ENCODE data around the gene TAF6.

Gene TAF6

DNA sequence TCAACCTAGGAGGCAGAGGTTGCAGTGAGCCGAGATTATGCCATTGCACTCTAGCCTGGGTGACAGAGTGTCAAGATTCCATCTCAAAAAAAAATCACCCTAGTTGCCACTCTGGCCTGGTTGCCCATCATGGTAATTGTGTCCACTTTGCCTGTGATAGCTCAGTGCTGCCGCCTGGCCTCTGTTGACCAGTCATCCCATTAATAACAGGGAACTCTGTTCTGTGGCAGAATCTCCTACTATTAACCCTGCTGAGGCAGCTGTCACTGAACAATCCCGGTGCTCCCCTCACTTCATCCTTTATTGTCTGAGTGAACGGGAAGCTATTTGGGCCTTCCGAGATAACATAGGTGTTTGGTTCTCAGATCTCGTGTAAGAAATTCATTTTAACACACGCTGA lies 52.2 kb downstream of the TAF6 start:
- H3K27ac ChIP-seq (ENCODE audit: poor library complexity, severe bottlenecking), result no peak overlapping the region
- DNase-seq (ENCODE audit: low spot score) (no peak), ATAC-seq (ENCODE audit: low read depth) (peak; percentile 21; the same call in 1 of the 3 replicates)
- H3K4me1 ChIP-seq (ENCODE audit: insufficient read depth, poor library complexity, severe bottlenecking), result no peaks in the 10 kb centered on the region
- H3K9me3 ChIP-seq (ENCODE audit: severe bottlenecking), result peaks cover 18% of the 10 kb centered on the region
- no peak overlapping the region for H3K4me3 ChIP-seq (ENCODE audit: severe bottlenecking)
- TF ChIP-seq, protein P1, sequence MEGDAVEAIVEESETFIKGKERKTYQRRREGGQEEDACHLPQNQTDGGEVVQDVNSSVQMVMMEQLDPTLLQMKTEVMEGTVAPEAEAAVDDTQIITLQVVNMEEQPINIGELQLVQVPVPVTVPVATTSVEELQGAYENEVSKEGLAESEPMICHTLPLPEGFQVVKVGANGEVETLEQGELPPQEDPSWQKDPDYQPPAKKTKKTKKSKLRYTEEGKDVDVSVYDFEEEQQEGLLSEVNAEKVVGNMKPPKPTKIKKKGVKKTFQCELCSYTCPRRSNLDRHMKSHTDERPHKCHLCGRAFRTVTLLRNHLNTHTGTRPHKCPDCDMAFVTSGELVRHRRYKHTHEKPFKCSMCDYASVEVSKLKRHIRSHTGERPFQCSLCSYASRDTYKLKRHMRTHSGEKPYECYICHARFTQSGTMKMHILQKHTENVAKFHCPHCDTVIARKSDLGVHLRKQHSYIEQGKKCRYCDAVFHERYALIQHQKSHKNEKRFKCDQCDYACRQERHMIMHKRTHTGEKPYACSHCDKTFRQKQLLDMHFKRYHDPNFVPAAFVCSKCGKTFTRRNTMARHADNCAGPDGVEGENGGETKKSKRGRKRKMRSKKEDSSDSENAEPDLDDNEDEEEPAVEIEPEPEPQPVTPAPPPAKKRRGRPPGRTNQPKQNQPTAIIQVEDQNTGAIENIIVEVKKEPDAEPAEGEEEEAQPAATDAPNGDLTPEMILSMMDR (IDR thresholded peaks at IDR 0.05; ENCODE audit: poor library complexity, severe bottlenecking), result no peak
- no peaks in the 10 kb centered on the region for H3K27me3 ChIP-seq (ENCODE audit: insufficient read depth, poor library complexity, severe bottlenecking)
- H3K36me3 ChIP-seq (ENCODE audit: low read depth), result peaks cover 62% of the 10 kb centered on the region

GRCh38 chr7:100065452-100066186 lies 53.5 kb downstream of the TAF6 start:
- Histone ChIP-seq H3K36me3 (ENCODE audit: low read depth) (peaks cover 48% of the 10 kb centered on the region), H3K27ac (ENCODE audit: poor library complexity, severe bottlenecking) (no peak overlapping the region), H3K4me3 (ENCODE audit: severe bottlenecking) (no peak overlapping the region), H3K4me1 (ENCODE audit: insufficient read depth, poor library complexity, severe bottlenecking) (no peaks in the 10 kb centered on the region), H3K27me3 (ENCODE audit: insufficient read depth, poor library complexity, severe bottlenecking) (no peaks in the 10 kb centered on the region), H3K9me3 (ENCODE audit: severe bottlenecking) (peaks cover 7% of the 10 kb centered on the region)
- no peak for ATAC-seq (ENCODE audit: low read depth)
- TF ChIP-seq, protein P1 (IDR thresholded peaks at IDR 0.05; ENCODE audit: poor library complexity, severe bottlenecking), result no peak
- DNase-seq (ENCODE audit: low spot score), result no peak

DNA sequence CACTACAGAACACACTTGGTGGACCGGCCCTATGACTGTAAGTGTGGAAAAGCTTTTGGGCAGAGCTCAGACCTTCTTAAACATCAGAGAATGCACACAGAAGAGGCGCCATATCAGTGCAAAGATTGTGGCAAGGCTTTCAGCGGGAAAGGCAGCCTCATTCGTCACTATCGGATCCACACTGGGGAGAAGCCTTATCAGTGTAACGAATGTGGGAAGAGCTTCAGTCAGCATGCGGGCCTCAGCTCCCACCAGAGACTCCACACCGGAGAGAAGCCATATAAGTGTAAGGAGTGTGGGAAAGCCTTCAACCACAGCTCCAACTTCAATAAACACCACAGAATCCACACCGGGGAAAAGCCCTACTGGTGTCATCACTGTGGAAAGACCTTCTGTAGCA lies 55.0 kb downstream of the TAF6 start:
- Histone ChIP-seq H3K27me3 (ENCODE audit: insufficient read depth, poor library complexity, severe bottlenecking) (no peaks in the 10 kb centered on the region), H3K36me3 (ENCODE audit: low read depth) (peaks cover 41% of the 10 kb centered on the region), H3K4me3 (ENCODE audit: severe bottlenecking) (no peak overlapping the region), H3K4me1 (ENCODE audit: insufficient read depth, poor library complexity, severe bottlenecking) (no peaks in the 10 kb centered on the region), H3K9me3 (ENCODE audit: severe bottlenecking) (peaks cover 3% of the 10 kb centered on the region), H3K27ac (ENCODE audit: poor library complexity, severe bottlenecking) (no peak overlapping the region)
- DNase-seq (ENCODE audit: low spot score) (no peak), ATAC-seq (ENCODE audit: low read depth) (no peak)
- TF ChIP-seq, protein P1 (IDR thresholded peaks at IDR 0.05; ENCODE audit: poor library complexity, severe bottlenecking), result no peak

GRCh38 chr7:100063376-100063775 lies 55.8 kb downstream of the TAF6 start:
- DNase-seq (ENCODE audit: low spot score) (no peak), ATAC-seq (ENCODE audit: low read depth) (no peak)
- no peaks in the 10 kb centered on the region for H3K27me3 ChIP-seq (ENCODE audit: insufficient read depth, poor library complexity, severe bottlenecking)
- H3K36me3 ChIP-seq (ENCODE audit: low read depth), result peaks cover 44% of the 10 kb centered on the region
- no peak overlapping the region for H3K27ac ChIP-seq (ENCODE audit: poor library complexity, severe bottlenecking)
- H3K4me3 ChIP-seq (ENCODE audit: severe bottlenecking), result no peak overlapping the region
- TF ChIP-seq, protein P1 (IDR thresholded peaks at IDR 0.05; ENCODE audit: poor library complexity, severe bottlenecking), result no peak
- no peaks in the 10 kb centered on the region for H3K4me1 ChIP-seq (ENCODE audit: insufficient read depth, poor library complexity, severe bottlenecking)
- no peaks in the 10 kb centered on the region for H3K9me3 ChIP-seq (ENCODE audit: severe bottlenecking)

DNA sequence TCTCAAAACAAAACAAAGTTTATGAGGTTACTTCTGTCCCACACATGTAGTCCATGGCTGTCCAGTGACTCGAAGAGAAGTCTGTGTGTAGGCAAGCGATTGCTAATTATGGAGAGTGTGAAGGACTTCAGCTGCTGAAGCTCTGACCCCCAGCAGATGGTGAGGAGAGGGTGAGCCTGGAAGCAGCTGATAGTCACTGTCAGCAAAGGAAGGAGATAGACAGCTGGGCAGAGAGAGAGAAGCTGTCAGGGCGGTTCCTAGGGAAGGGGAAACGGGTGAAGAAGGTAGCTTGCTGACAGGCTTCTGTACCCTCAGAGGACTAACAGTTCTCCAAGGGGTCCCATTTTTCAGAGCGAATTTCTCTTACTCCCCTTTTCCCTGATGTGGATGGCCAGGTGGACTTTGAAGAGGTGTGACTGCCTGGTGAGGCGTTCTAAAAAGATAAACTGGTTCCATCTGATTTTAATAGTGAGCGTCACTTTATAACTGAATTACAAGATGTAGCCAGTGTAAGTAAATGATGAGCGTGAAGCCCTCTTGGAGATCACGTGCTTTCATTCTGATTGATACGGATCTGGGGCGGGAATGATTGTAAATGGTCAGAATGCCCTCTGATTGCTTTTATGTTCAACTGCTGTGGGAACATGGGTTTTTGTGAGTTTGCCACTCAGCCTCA lies 57.5 kb downstream of the TAF6 start:
- Histone ChIP-seq H3K27me3 (ENCODE audit: insufficient read depth, poor library complexity, severe bottlenecking) (no peaks in the 10 kb centered on the region), H3K27ac (ENCODE audit: poor library complexity, severe bottlenecking) (no peak overlapping the region), H3K4me3 (ENCODE audit: severe bottlenecking) (no peak overlapping the region), H3K4me1 (ENCODE audit: insufficient read depth, poor library complexity, severe bottlenecking) (no peaks in the 10 kb centered on the region), H3K36me3 (ENCODE audit: low read depth) (peaks cover 61% of the 10 kb centered on the region), H3K9me3 (ENCODE audit: severe bottlenecking) (no peaks in the 10 kb centered on the region)
- TF ChIP-seq, protein P1 (IDR thresholded peaks at IDR 0.05; ENCODE audit: poor library complexity, severe bottlenecking), result no peak
- no peak for DNase-seq (ENCODE audit: low spot score)
- ATAC-seq (ENCODE audit: low read depth), result no peak
